Ammon's horn (tissue), 1 donor: ENCODE data around the gene PSMD2.

Source experiments
- DNase-seq: peaks from one replicate; pipeline ENCODE4 v3.0.0-alpha.2; 2016; ENCODE audit warnings: low spot score

Gene PSMD2

GRCh38 chr3:184316792-184317191 is 17.8 kb downstream of the PSMD2 start:
- DNase-seq, result no peak

GRCh38 chr3:184317201-184317600 is 18.2 kb downstream of the PSMD2 start:
- DNase-seq, result no peak

- peak; percentile 96 for DNase-seq
Measured at GRCh38 chr3:184320104-184320445, 21.0 kb downstream of the PSMD2 start.

- DNase-seq, result no peak
Measured at GRCh38 chr3:184321666-184322065, 22.6 kb downstream of the PSMD2 start.

- DNase-seq, result no peak
Measured at GRCh38 chr3:184322731-184323487, 23.9 kb downstream of the PSMD2 start.

- no peak for DNase-seq
Measured at GRCh38 chr3:184323696-184324095, 24.7 kb downstream of the PSMD2 start.

GRCh38 chr3:184325269-184325668 is 26.2 kb downstream of the PSMD2 start:
- no peak for DNase-seq

- no peak for DNase-seq
Measured at GRCh38 chr3:184325715-184326369, 26.8 kb downstream of the PSMD2 start.

GRCh38 chr3:184327171-184327570 is 28.1 kb downstream of the PSMD2 start:
- no peak for DNase-seq

- no peak for DNase-seq
Measured at GRCh38 chr3:184328516-184328915, 29.5 kb downstream of the PSMD2 start.

- no peak for DNase-seq
Measured at GRCh38 chr3:184332370-184333090, 33.5 kb downstream of the PSMD2 start.

GRCh38 chr3:184333190-184333589 is 34.1 kb downstream of the PSMD2 start:
- DNase-seq, result no peak

- DNase-seq, result no peak
Measured at GRCh38 chr3:184333700-184334099, 34.7 kb downstream of the PSMD2 start.

GRCh38 chr3:184334470-184335158 is 35.6 kb downstream of the PSMD2 start:
- DNase-seq, result no peak

- no peak for DNase-seq
Measured at GRCh38 chr3:184335291-184335660, 36.2 kb downstream of the PSMD2 start.

GRCh38 chr3:184335661-184336546 is 36.9 kb downstream of the PSMD2 start:
- peak; percentile 95 for DNase-seq

GRCh38 chr3:184336547-184337398 is 37.7 kb downstream of the PSMD2 start:
- peak; percentile 71 for DNase-seq

GRCh38 chr3:184337399-184337714 is 38.3 kb downstream of the PSMD2 start, which contains the start of gene FAM131A:
FAM131A (plus strand) TSS chr3:184337600; CDS start chr3:184337631, 31 bp downstream.
- DNase-seq, result peak; percentile 88

GRCh38 chr3:184337981-184338380 is 38.9 kb downstream of the PSMD2 start:
- DNase-seq, result no peak

- peak; percentile 88 for DNase-seq
Measured at GRCh38 chr3:184338511-184338945, 39.5 kb downstream of the PSMD2 start.

- DNase-seq, result no peak
Measured at GRCh38 chr3:184339001-184339400, 40.0 kb downstream of the PSMD2 start.
